Breast epithelium (tissue), 3 donors: ENCODE results near the gene MON1B.

ENCODE experiments used
- POLR2A ChIP-seq: fragments of 450-650 bp; IDR thresholded peaks from one replicate; pipeline ENCODE4 v1.6.1; 2016; ENCODE audit warnings: antibody characterized with exemption, mild to moderate bottlenecking, moderate library complexity
- POLR2AphosphoS5 ChIP-seq, 3 donors: sonication (generic); formaldehyde crosslinking; IDR thresholded peaks; one replicate each; pipeline ENCODE4 v1.6.1; 2017; ENCODE audit warnings: antibody characterized with exemption in 3 of 3
- TF ChIP-seq, protein P1 (sequence below), 3 donors: fragments of 450-650 bp; IDR thresholded peaks; one replicate each; pipeline ENCODE4 v1.5.1; 2016 to 2017; ENCODE audit warnings: antibody characterized with exemption in 3 of 3, mild to moderate bottlenecking in 3 of 3, moderate library complexity in 3 of 3

DNA sequence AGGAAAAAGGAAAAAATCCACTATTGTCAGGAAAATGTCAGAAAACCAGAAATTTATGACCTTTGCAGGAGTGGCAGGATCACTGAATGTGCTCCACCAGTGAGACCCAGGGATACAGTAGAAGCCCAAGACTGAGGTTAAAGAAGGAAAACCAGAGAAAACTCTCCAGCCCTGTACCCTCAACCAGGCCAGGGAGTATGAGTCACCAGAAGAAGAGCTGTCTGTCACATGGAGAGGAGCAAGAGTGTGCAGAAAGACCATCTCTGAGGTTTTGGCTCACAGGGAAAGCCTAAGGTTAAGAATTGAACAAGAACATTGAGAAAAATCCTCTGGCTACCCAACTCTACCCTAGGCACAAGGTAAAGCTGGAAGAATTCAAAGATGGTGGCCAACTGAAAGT lies 47.6 kb upstream of the MON1B start:
- TF ChIP-seq, protein P1, sequence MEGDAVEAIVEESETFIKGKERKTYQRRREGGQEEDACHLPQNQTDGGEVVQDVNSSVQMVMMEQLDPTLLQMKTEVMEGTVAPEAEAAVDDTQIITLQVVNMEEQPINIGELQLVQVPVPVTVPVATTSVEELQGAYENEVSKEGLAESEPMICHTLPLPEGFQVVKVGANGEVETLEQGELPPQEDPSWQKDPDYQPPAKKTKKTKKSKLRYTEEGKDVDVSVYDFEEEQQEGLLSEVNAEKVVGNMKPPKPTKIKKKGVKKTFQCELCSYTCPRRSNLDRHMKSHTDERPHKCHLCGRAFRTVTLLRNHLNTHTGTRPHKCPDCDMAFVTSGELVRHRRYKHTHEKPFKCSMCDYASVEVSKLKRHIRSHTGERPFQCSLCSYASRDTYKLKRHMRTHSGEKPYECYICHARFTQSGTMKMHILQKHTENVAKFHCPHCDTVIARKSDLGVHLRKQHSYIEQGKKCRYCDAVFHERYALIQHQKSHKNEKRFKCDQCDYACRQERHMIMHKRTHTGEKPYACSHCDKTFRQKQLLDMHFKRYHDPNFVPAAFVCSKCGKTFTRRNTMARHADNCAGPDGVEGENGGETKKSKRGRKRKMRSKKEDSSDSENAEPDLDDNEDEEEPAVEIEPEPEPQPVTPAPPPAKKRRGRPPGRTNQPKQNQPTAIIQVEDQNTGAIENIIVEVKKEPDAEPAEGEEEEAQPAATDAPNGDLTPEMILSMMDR (IDR thresholded peaks at IDR 0.05): no peak
- TF ChIP-seq POLR2AphosphoS5 (IDR thresholded peaks at IDR 0.05) (no peak), POLR2A (no peak)
